ENCODE data around the gene SNX33.

DNA sequence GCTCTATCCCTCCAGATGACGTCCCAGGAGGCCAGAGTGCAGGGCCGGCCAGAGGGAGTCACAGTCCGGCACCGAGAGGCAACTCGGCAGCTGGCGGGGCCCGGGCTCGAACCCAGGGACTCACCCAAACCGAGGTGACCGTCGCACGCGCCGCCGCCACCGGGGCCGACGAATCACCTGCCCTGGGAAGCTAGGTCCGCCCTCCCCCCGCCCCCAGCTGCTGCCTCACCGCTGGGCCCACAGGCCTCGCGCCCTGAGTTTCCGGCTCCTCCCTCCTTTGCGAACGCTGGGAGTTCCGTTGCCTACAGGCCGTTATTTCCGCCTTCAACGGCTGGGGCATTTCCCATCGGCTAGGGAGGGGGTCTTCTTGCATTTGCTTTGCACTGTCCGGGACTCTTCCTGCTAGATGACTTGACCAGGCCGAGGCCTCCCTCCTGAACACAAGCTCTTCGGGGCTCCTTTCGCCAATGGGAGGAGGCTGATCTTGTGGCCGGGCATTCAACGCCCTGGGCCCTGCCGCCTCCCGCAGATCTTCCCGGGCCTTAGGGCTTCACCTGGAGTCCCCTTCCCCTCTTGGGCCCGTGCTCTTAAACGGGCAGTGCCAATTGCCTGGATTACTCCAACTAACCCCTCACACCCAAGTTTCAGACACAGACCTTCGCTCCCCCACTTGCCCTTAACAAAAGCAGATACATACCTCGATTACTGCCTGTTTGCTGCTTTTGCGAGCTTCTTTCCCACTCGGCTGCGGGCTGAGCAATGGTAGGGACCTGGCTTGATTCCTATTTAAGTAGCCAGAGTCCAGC lies 22.0 kb upstream of the SNX33 start, which contains the start of gene SNUPN:
- TF ChIP-seq, protein P1, sequence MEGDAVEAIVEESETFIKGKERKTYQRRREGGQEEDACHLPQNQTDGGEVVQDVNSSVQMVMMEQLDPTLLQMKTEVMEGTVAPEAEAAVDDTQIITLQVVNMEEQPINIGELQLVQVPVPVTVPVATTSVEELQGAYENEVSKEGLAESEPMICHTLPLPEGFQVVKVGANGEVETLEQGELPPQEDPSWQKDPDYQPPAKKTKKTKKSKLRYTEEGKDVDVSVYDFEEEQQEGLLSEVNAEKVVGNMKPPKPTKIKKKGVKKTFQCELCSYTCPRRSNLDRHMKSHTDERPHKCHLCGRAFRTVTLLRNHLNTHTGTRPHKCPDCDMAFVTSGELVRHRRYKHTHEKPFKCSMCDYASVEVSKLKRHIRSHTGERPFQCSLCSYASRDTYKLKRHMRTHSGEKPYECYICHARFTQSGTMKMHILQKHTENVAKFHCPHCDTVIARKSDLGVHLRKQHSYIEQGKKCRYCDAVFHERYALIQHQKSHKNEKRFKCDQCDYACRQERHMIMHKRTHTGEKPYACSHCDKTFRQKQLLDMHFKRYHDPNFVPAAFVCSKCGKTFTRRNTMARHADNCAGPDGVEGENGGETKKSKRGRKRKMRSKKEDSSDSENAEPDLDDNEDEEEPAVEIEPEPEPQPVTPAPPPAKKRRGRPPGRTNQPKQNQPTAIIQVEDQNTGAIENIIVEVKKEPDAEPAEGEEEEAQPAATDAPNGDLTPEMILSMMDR (IDR thresholded peaks at IDR 0.05; ENCODE audit: insufficient read depth, low read length, poor library complexity, severe bottlenecking), result no peak
- no peak for TF ChIP-seq EZH2phosphoT487 (conservative IDR thresholded peaks at IDR 0.05; ENCODE audit: low read length)

Measured in SU-DHL-6 (cell line).